Measurements from ENCODE around the gene MBNL2. TPM values are rescaled to one million over a fixed set of nuclear protein-coding genes. Genes with fewer than 3 reads are reported as not detected.

The MBNL2 gene
- total RNA-seq, 1 experiment from 2014 or later: 0.17 TPM

DNA sequence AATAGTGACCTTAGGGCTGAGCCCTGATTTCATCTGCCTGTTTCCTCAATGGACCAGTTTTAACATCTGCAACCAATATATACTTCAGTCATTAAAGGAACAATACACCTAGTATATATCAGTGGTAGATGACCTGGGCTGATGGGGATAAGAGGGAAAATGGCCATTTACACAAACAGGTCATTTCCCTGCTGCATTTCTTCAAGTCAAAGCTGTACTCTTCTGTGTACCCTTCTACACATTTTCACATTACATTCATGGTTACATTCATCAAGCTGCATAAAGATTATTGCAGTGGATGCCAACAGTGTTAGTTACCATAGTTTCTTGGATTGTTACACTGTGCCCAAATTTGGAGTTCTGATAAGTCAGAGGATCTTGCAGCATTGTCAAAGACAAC, 130.7 kb downstream of the MBNL2 start:
- Histone ChIP-seq H2AFZ (ENCODE audit: low read length) (no peak overlapping the region), H2BK5ac (ENCODE audit: insufficient read length, low read length) (no peak overlapping the region), H4K20me1 (ENCODE audit: control insufficient read depth, insufficient read depth, insufficient read length) (no peaks in the 10 kb centered on the region), H3K79me2 (ENCODE audit: insufficient read depth, low read length) (no peaks in the 10 kb centered on the region), H2BK15ac (ENCODE audit: low read depth, low read length) (no peak overlapping the region), H2BK120ac (ENCODE audit: low read depth, low read length, poor library complexity, severe bottlenecking) (no peak overlapping the region), H3K14ac (ENCODE audit: insufficient read depth, low read length) (no peak overlapping the region), H2BK20ac (ENCODE audit: low read depth, low read length, poor library complexity, severe bottlenecking) (no peak overlapping the region), H4K91ac (ENCODE audit: insufficient read length, low read depth, low read length) (no peak overlapping the region), H3K27ac (ENCODE audit: insufficient read length, low read depth, low read length) (no peak overlapping the region), H3K23me2 (ENCODE audit: insufficient read length, low read depth, low read length, poor library complexity, severe bottlenecking) (no peaks in the 10 kb centered on the region), H3K9me3 (ENCODE audit: control insufficient read depth, low read depth, low read length) (no peaks in the 10 kb centered on the region), H2BK12ac (ENCODE audit: insufficient read length, low read depth, low read length) (no peak overlapping the region), H3K56ac (ENCODE audit: insufficient read length, low read depth, low read length) (no peak overlapping the region), H3K23ac (ENCODE audit: insufficient read length, low read depth, low read length) (no peak overlapping the region), H3K18ac (ENCODE audit: insufficient read length, low read depth, low read length) (no peak overlapping the region), H3T11ph (ENCODE audit: low read length) (no peak overlapping the region), H3K79me1 (ENCODE audit: insufficient read depth, low read depth, low read length, poor library complexity, severe bottlenecking) (no peaks in the 10 kb centered on the region), H3K4me1 (ENCODE audit: insufficient read depth, low read length) (no peaks in the 10 kb centered on the region), H3K27me3 (ENCODE audit: insufficient read depth, low read length) (no peaks in the 10 kb centered on the region), H4K8ac (replicated peaks; ENCODE audit: insufficient read length, low read depth, low read length) (no peak overlapping the region), H2AK5ac (ENCODE audit: insufficient read length, low read length) (no peak overlapping the region), H4K5ac (ENCODE audit: insufficient read length, low read depth, low read length) (no peak overlapping the region), H3K4me2 (ENCODE audit: insufficient read depth, insufficient read length, low read length) (no peak overlapping the region), H3K4ac (ENCODE audit: low read depth, low read length) (no peak overlapping the region), H3K9ac (ENCODE audit: extremely low read depth, insufficient read length, low read length) (no peak overlapping the region)
- Mint-ChIP-seq H3K4me3 (no peak overlapping the region), H3K27ac (no peak overlapping the region), H3K4me1 (no peaks in the 10 kb centered on the region; a peak in 1 of 4 replicates), H3K9me3 (peaks cover 0 to 6% of the 10 kb centered on the region in 2 experiments; a peak in 2 of 5 replicates), H3K27me3 (ENCODE audit: low read depth) (peaks cover 26% of the 10 kb centered on the region), H3K36me3 (ENCODE audit: insufficient read depth in 1 of 3, low read depth in 3 of 3) (peaks cover 0 to 9% (median 8%) of the 10 kb centered on the region in 3 experiments; a peak in 4 of 7 replicates)
- TF ChIP-seq, protein P1, sequence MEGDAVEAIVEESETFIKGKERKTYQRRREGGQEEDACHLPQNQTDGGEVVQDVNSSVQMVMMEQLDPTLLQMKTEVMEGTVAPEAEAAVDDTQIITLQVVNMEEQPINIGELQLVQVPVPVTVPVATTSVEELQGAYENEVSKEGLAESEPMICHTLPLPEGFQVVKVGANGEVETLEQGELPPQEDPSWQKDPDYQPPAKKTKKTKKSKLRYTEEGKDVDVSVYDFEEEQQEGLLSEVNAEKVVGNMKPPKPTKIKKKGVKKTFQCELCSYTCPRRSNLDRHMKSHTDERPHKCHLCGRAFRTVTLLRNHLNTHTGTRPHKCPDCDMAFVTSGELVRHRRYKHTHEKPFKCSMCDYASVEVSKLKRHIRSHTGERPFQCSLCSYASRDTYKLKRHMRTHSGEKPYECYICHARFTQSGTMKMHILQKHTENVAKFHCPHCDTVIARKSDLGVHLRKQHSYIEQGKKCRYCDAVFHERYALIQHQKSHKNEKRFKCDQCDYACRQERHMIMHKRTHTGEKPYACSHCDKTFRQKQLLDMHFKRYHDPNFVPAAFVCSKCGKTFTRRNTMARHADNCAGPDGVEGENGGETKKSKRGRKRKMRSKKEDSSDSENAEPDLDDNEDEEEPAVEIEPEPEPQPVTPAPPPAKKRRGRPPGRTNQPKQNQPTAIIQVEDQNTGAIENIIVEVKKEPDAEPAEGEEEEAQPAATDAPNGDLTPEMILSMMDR (conservative IDR thresholded peaks at IDR 0.05): no peak
- DNase-seq: no peak

All from H9 (cell line).